D721Med (cell line): Measurements from ENCODE around the gene NDUFS7.

Source experiments
- DNase-seq: peaks from one replicate; pipeline ENCODE4 v3.0.0; 2011; ENCODE audit warnings: low spot score; ENCODE audit not compliant: insufficient read length
- FAIRE-seq: peaks from 2 replicates; lab custom pipeline; 2011; peaks lifted over from hg19 to GRCh38; lab: Jason Lieb, UNC
- TF ChIP-seq, protein P1 (sequence below): IDR thresholded peaks from 2 replicates; pipeline ENCODE4 v1.5.1; 2012; ENCODE audit warnings: mild to moderate bottlenecking, control low read depth; ENCODE audit not compliant: insufficient read depth; ENCODE audit errors: missing control alignments

NDUFS7 gene

DNA sequence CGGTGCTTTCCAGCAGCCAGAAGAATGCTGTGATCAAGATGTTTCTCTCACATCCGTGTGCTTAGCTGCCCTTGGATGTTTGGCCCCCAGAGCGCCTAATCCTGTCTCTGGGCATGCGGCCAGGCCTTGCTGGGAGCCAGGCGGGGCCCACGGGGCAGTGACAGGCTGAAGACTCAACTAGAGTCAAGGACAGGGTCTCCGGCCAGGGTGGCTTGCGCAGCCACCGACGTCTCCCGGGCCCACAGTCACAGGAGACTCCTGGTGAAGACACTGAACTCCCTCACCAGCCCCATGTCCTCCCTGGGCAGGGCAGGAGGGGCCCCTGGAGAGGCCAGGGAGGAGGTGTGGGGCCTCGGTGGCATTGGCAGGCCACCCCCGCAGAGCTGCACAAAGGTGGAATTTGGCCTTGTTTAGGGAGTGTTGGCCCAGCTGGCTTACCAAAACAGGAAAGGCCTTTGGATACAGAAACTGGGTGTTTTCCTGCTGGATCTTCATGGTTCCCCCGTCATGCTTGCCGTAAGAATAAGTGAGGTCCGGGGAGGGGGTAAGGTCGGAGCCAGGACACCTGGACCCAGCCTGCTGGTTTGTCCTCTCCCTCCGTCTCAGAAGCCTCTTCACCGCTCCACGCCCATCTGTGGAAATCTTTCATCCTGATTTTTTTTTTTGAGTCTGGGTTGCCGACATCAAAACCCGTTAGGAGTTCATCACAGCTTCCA, 10.0 kb upstream of the NDUFS7 start:
- DNase-seq (no peak), FAIRE-seq (no peak)
- TF ChIP-seq, protein P1, sequence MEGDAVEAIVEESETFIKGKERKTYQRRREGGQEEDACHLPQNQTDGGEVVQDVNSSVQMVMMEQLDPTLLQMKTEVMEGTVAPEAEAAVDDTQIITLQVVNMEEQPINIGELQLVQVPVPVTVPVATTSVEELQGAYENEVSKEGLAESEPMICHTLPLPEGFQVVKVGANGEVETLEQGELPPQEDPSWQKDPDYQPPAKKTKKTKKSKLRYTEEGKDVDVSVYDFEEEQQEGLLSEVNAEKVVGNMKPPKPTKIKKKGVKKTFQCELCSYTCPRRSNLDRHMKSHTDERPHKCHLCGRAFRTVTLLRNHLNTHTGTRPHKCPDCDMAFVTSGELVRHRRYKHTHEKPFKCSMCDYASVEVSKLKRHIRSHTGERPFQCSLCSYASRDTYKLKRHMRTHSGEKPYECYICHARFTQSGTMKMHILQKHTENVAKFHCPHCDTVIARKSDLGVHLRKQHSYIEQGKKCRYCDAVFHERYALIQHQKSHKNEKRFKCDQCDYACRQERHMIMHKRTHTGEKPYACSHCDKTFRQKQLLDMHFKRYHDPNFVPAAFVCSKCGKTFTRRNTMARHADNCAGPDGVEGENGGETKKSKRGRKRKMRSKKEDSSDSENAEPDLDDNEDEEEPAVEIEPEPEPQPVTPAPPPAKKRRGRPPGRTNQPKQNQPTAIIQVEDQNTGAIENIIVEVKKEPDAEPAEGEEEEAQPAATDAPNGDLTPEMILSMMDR = no peak

GRCh38 chr19:1374250-1374577, 9.5 kb upstream of the NDUFS7 start:
- FAIRE-seq (no peak), DNase-seq (no peak)
- TF ChIP-seq, protein P1 = no peak

DNA sequence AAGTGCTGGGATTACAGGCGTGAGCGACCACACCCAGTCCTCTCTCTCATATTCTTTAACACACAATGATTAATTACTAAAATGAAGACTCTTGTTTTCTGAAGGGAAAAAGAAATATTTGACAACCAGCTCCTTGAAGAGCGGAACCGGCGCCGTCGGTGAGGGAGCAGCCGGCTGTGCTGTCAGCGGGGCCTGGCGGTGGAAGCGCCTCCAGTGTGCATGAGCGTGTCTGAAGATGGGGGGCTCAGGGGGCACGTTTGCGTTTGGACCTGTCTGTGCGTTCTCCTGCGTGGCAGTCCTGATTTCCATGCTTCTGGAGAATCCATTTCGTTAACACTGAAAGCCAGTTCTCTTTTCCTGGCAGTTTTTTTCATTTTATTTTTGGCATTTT, 7.3 kb upstream of the NDUFS7 start:
- DNase-seq (no peak), FAIRE-seq (no peak)
- TF ChIP-seq, protein P1 = no peak

DNA sequence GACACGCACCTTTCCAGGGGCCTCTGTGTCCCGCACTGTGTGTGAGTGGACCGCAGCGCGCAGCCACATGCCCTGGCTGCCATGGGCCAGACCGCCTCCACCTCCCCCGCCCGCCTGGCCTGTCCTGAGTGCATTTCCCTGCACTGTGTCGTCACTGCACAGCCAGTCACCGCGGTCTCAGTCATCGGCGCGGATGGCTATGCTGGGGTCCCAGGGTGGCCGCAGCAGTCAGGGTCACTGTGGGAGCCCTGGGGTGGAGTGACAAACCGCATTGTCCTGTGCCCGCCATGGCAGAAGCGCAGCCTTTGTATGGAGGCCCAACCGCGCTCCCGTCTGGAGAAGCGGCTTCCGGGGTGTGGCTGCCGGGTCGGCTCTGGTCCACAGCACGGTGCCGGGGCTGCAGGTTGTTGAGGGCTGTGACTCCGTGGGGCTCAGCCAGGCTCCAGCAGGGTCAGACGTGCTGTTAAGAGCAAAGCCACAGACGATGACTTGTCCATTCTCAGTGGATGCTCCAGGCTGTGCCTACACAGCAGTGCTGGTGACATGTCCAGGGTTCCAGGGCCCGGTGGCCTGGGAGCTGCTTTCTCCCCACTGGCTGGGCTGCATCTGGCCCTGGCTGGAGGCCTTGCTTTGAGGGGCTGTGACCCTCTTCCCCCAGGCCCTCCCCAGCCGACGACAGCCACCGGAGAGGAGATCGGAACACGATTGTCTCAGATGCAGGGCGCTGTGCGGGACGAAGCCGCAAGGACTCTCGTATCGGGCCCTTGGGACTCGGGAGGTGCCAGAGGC, 6.3 kb upstream of the NDUFS7 start:
- no peak for FAIRE-seq
- DNase-seq = no peak
- TF ChIP-seq, protein P1 = no peak

DNA sequence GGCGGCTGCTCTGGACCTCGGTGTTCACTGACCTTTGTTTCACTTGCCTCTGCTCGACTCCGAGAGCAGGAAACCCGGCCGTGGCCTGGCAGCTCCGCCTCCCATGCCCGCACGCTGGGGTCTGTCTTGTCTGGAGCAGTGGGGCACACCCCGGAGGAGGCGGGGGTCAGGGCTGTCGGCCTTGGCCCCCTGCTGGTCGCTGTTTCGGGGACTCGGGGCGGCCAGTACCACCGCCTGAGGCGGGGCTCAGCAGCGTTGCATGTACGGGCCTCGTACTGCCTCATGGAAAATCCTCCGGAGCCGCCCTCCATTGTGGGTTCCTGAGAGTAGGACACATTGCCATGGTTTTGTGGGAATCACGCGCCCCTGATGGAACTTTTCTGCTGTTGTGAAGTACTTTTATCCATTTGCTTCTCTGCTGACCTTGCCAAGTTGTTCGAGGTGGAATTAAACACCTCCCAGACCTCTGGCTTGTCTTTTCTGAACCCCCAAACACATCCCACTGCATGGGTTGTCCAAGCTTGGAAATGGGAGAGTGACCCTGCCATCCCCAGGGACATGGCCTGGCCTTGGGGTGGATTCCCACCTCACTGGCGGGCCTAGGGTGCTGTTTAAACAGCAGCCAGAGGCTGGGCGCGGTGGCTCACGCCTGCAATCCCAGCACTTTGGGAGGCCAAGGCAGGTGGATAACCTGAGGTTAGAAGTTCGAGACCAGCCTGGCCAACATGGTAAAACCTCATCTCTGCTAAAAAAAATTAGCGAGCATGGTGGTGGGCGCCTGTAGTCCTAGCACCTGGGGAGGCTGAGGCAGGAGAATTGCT, 5.5 kb upstream of the NDUFS7 start:
- TF ChIP-seq, protein P1 = no peak
- FAIRE-seq = no peak
- DNase-seq = no peak

- no peak for FAIRE-seq
- TF ChIP-seq, protein P1 = no peak
- no peak for DNase-seq
Measured at GRCh38 chr19:1379126-1379905, 4.4 kb upstream of the NDUFS7 start.
